ENCODE results near the gene BAAT. TPM values are rescaled to one million over a fixed set of nuclear protein-coding genes. Genes with fewer than 3 reads are reported as not detected.

BAAT gene
- total RNA-seq, 1 donor from 2014 or later, result not detected

- intact Hi-C loops (cut with micrococcal nuclease), result no loop called here
- H3K4me1 Mint-ChIP-seq (ENCODE audit: low read depth), result no peaks in the 10 kb centered on the region
- peaks cover 2% of the 10 kb centered on the region for H3K27me3 Mint-ChIP-seq (ENCODE audit: low read depth)
- H3K36me3 Mint-ChIP-seq (ENCODE audit: low read depth), result no peaks in the 10 kb centered on the region
- H3K9me3 Mint-ChIP-seq, result no peaks in the 10 kb centered on the region
- H3K27ac Mint-ChIP-seq, result no peak overlapping the region
- no peak for DNase-seq (ENCODE audit: low spot score)
- no peak overlapping the region for H3K4me3 Mint-ChIP-seq (ENCODE audit: low read depth)
Measured at GRCh38 chr9:101369286-101369685, 15.5 kb downstream of the BAAT start.

- no peaks in the 10 kb centered on the region for H3K4me1 Mint-ChIP-seq (ENCODE audit: low read depth)
- no peak for DNase-seq (ENCODE audit: low spot score)
- H3K36me3 Mint-ChIP-seq (ENCODE audit: low read depth), result no peaks in the 10 kb centered on the region
- intact Hi-C loops (cut with micrococcal nuclease), result no loop called here
- H3K27ac Mint-ChIP-seq, result no peak overlapping the region
- no peak overlapping the region for H3K4me3 Mint-ChIP-seq (ENCODE audit: low read depth)
- no peaks in the 10 kb centered on the region for H3K9me3 Mint-ChIP-seq
- peaks cover 2% of the 10 kb centered on the region for H3K27me3 Mint-ChIP-seq (ENCODE audit: low read depth)
Measured at GRCh38 chr9:101367323-101367722, 17.5 kb downstream of the BAAT start.

- peaks cover 2% of the 10 kb centered on the region for H3K27me3 Mint-ChIP-seq (ENCODE audit: low read depth)
- H3K36me3 Mint-ChIP-seq (ENCODE audit: low read depth), result no peaks in the 10 kb centered on the region
- no peak overlapping the region for H3K4me3 Mint-ChIP-seq (ENCODE audit: low read depth)
- H3K4me1 Mint-ChIP-seq (ENCODE audit: low read depth), result no peaks in the 10 kb centered on the region
- H3K9me3 Mint-ChIP-seq, result no peaks in the 10 kb centered on the region
- intact Hi-C loops (cut with micrococcal nuclease), result no loop called here
- DNase-seq (ENCODE audit: low spot score), result no peak
- no peak overlapping the region for H3K27ac Mint-ChIP-seq
Measured at GRCh38 chr9:101366038-101366756, 18.6 kb downstream of the BAAT start.

GRCh38 chr9:101365181-101365580 lies 19.6 kb downstream of the BAAT start:
- no peak for DNase-seq (ENCODE audit: low spot score)
- Mint-ChIP-seq H3K9me3 (no peaks in the 10 kb centered on the region), H3K36me3 (ENCODE audit: low read depth) (no peaks in the 10 kb centered on the region), H3K27me3 (ENCODE audit: low read depth) (peaks cover 2% of the 10 kb centered on the region), H3K27ac (no peak overlapping the region), H3K4me1 (ENCODE audit: low read depth) (no peaks in the 10 kb centered on the region), H3K4me3 (ENCODE audit: low read depth) (no peak overlapping the region)
- intact Hi-C loops (cut with micrococcal nuclease), result no loop called here

- intact Hi-C loops (cut with micrococcal nuclease), result no loop called here
- Mint-ChIP-seq H3K9me3 (no peaks in the 10 kb centered on the region), H3K27me3 (ENCODE audit: low read depth) (no peaks in the 10 kb centered on the region), H3K27ac (no peak overlapping the region), H3K4me3 (ENCODE audit: low read depth) (no peak overlapping the region), H3K4me1 (ENCODE audit: low read depth) (no peaks in the 10 kb centered on the region), H3K36me3 (ENCODE audit: low read depth) (no peaks in the 10 kb centered on the region)
- DNase-seq (ENCODE audit: low spot score), result no peak
Measured at GRCh38 chr9:101362450-101362849, 22.4 kb downstream of the BAAT start.

- no peaks in the 10 kb centered on the region for H3K27me3 Mint-ChIP-seq (ENCODE audit: low read depth)
- no peak for DNase-seq (ENCODE audit: low spot score)
- no peaks in the 10 kb centered on the region for H3K9me3 Mint-ChIP-seq
- intact Hi-C loops (cut with micrococcal nuclease), result no loop called here
- H3K4me1 Mint-ChIP-seq (ENCODE audit: low read depth), result no peaks in the 10 kb centered on the region
- H3K36me3 Mint-ChIP-seq (ENCODE audit: low read depth), result no peaks in the 10 kb centered on the region
- H3K27ac Mint-ChIP-seq, result no peak overlapping the region
- H3K4me3 Mint-ChIP-seq (ENCODE audit: low read depth), result no peak overlapping the region
Measured at GRCh38 chr9:101360647-101361046, 24.2 kb downstream of the BAAT start.

- Mint-ChIP-seq H3K27ac (no peak overlapping the region), H3K4me3 (ENCODE audit: low read depth) (no peak overlapping the region), H3K27me3 (ENCODE audit: low read depth) (no peaks in the 10 kb centered on the region), H3K4me1 (ENCODE audit: low read depth) (no peaks in the 10 kb centered on the region), H3K36me3 (ENCODE audit: low read depth) (no peaks in the 10 kb centered on the region), H3K9me3 (no peaks in the 10 kb centered on the region)
- intact Hi-C loops (cut with micrococcal nuclease), result no loop called here
- no peak for DNase-seq (ENCODE audit: low spot score)
Measured at GRCh38 chr9:101359679-101360078, 25.1 kb downstream of the BAAT start.

GRCh38 chr9:101356619-101357018 lies 28.2 kb downstream of the BAAT start:
- Mint-ChIP-seq H3K36me3 (ENCODE audit: low read depth) (no peaks in the 10 kb centered on the region), H3K27me3 (ENCODE audit: low read depth) (no peaks in the 10 kb centered on the region), H3K9me3 (no peaks in the 10 kb centered on the region), H3K4me3 (ENCODE audit: low read depth) (no peak overlapping the region), H3K27ac (no peak overlapping the region), H3K4me1 (ENCODE audit: low read depth) (no peaks in the 10 kb centered on the region)
- DNase-seq (ENCODE audit: low spot score), result no peak
- intact Hi-C loops (cut with micrococcal nuclease), result no loop called here

GRCh38 chr9:101354765-101355708 lies 29.8 kb downstream of the BAAT start:
- H3K36me3 Mint-ChIP-seq (ENCODE audit: low read depth), result no peaks in the 10 kb centered on the region
- no peak for DNase-seq (ENCODE audit: low spot score)
- intact Hi-C loops (cut with micrococcal nuclease), result no loop called here
- H3K27me3 Mint-ChIP-seq (ENCODE audit: low read depth), result no peaks in the 10 kb centered on the region
- H3K4me1 Mint-ChIP-seq (ENCODE audit: low read depth), result no peaks in the 10 kb centered on the region
- H3K9me3 Mint-ChIP-seq, result no peaks in the 10 kb centered on the region
- no peak overlapping the region for H3K27ac Mint-ChIP-seq
- no peak overlapping the region for H3K4me3 Mint-ChIP-seq (ENCODE audit: low read depth)

- Mint-ChIP-seq H3K27me3 (ENCODE audit: low read depth) (no peaks in the 10 kb centered on the region), H3K27ac (no peak overlapping the region), H3K4me1 (ENCODE audit: low read depth) (no peaks in the 10 kb centered on the region), H3K36me3 (ENCODE audit: low read depth) (no peaks in the 10 kb centered on the region), H3K9me3 (no peaks in the 10 kb centered on the region), H3K4me3 (ENCODE audit: low read depth) (no peak overlapping the region)
- intact Hi-C loops (cut with micrococcal nuclease), result no loop called here
- DNase-seq (ENCODE audit: low spot score), result no peak
Measured at GRCh38 chr9:101354143-101354764, 30.6 kb downstream of the BAAT start.

- no peaks in the 10 kb centered on the region for H3K36me3 Mint-ChIP-seq (ENCODE audit: low read depth)
- H3K4me3 Mint-ChIP-seq (ENCODE audit: low read depth), result no peak overlapping the region
- no peaks in the 10 kb centered on the region for H3K4me1 Mint-ChIP-seq (ENCODE audit: low read depth)
- no peaks in the 10 kb centered on the region for H3K9me3 Mint-ChIP-seq
- no peak overlapping the region for H3K27ac Mint-ChIP-seq
- H3K27me3 Mint-ChIP-seq (ENCODE audit: low read depth), result no peaks in the 10 kb centered on the region
- no peak for DNase-seq (ENCODE audit: low spot score)
- intact Hi-C loops (cut with micrococcal nuclease), result no loop called here
Measured at GRCh38 chr9:101353683-101354082, 31.1 kb downstream of the BAAT start.

GRCh38 chr9:101352892-101353463 lies 31.8 kb downstream of the BAAT start:
- DNase-seq (ENCODE audit: low spot score), result no peak
- H3K9me3 Mint-ChIP-seq, result no peaks in the 10 kb centered on the region
- H3K27ac Mint-ChIP-seq, result no peak overlapping the region
- no peaks in the 10 kb centered on the region for H3K36me3 Mint-ChIP-seq (ENCODE audit: low read depth)
- no peak overlapping the region for H3K4me3 Mint-ChIP-seq (ENCODE audit: low read depth)
- intact Hi-C loops (cut with micrococcal nuclease), result no loop called here
- no peaks in the 10 kb centered on the region for H3K4me1 Mint-ChIP-seq (ENCODE audit: low read depth)
- H3K27me3 Mint-ChIP-seq (ENCODE audit: low read depth), result no peaks in the 10 kb centered on the region
